Smooth muscle cell (in vitro differentiated cells): ENCODE results near the gene MAP3K13. TPM values are rescaled to one million over a fixed set of nuclear protein-coding genes. Genes with fewer than 3 reads are reported as not detected.
"Not testable (repeated sequence)": the region's sequence is repeated elsewhere in the genome, so short reads cannot be mapped to it uniquely, and the experiment has no call there.

Source experiments
- DNase-seq: peaks from one replicate; lab custom pipeline; 2025; ENCODE audit not compliant: unreplicated experiment; lab: John Stamatoyannopoulos, UW
- H2AFZ ChIP-seq: fragments of 200-600 bp; sonication (generic); 2 replicates; pipeline ENCODE4 v1.6.0; 2016; ENCODE audit warnings: antibody characterized with exemption, low read depth, mild to moderate bottlenecking
- H3F3A ChIP-seq: fragments of 200-600 bp; sonication (generic); 2 replicates; pipeline ENCODE4 v1.6.0; 2017; ENCODE audit warnings: antibody characterized with exemption, low read depth
- H3K27ac ChIP-seq: fragments of 200-600 bp; sonication (generic); 2 replicates; pipeline ENCODE4 v1.5.1; 2016; ENCODE audit warnings: low read depth, mild to moderate bottlenecking
- H3K27me3 ChIP-seq: fragments of 200-600 bp; sonication (generic); 2 replicates; pipeline ENCODE4 v1.6.1; 2016; ENCODE audit warnings: low read depth, mild to moderate bottlenecking
- H3K36me3 ChIP-seq: fragments of 200-600 bp; sonication (generic); 2 replicates; pipeline ENCODE4 v1.5.1; 2016; ENCODE audit warnings: low read depth
- H3K4me1 ChIP-seq: fragments of 200-600 bp; sonication (generic); 2 replicates; pipeline ENCODE4 v1.5.1; 2016; ENCODE audit warnings: low read depth
- H3K4me2 ChIP-seq: fragments of 200-600 bp; sonication (generic); 2 replicates; pipeline ENCODE4 v1.6.0; 2016; ENCODE audit warnings: mild to moderate bottlenecking
- H3K4me3 ChIP-seq: fragments of 200-600 bp; sonication (generic); 2 replicates; pipeline ENCODE4 v1.5.1; 2016; ENCODE audit warnings: mild to moderate bottlenecking
- H3K79me2 ChIP-seq: fragments of 200-600 bp; sonication (generic); 2 replicates; pipeline ENCODE4 v1.6.0; 2016; ENCODE audit warnings: low read depth, mild to moderate bottlenecking
- H3K9ac ChIP-seq: fragments of 200-600 bp; sonication (generic); 2 replicates; pipeline ENCODE4 v1.6.0; 2016; ENCODE audit warnings: low read depth
- H3K9me3 ChIP-seq: fragments of 200-600 bp; sonication (generic); replicated peaks from 2 replicates; pipeline ENCODE4 v1.5.1; 2016; ENCODE audit warnings: low read depth
- H4K20me1 ChIP-seq: fragments of 200-600 bp; sonication (generic); 2 replicates; pipeline ENCODE4 v1.6.0; 2016; ENCODE audit warnings: low read depth
- CTCF ChIP-seq: fragments of 200-600 bp; sonication (generic); IDR thresholded peaks from 2 replicates; pipeline ENCODE4 v1.5.1; 2017; ENCODE audit warnings: borderline replicate concordance, mild to moderate bottlenecking, antibody characterized with exemption; ENCODE audit not compliant: insufficient read depth, poor library complexity, severe bottlenecking
- WGBS: methylation state at CpG from one replicate; pipeline ENCODE4 v1.1.7; 2016; ENCODE audit warnings: low lambda C conversion rate; 5-methylcytosine and 5-hydroxymethylcytosine counted together
- polyA plus RNA-seq: library from polyadenylated mRNA; unstranded; fragments of >200 nt; fragmentation: Nextera tagmentation; extraction: Ambion mirVana; gene quantifications from 2 replicates; pipeline ENCODE4 v1.2.1, GENCODE V29; 2016
- total RNA-seq: library from RNA; depleted of rRNA; stranded (reverse); fragments of >200 nt; gene quantifications from 2 replicates; pipeline ENCODE4 v1.2.3, GENCODE V29; 2014

The MAP3K13 gene
- total and polyA plus RNA-seq, 2 experiments from 2014 or later, result 28.5 to 49.9 TPM

GRCh38 chr3:185365291-185366073 is 2.5 kb downstream of the MAP3K13 start:
- Histone ChIP-seq H3K4me2 (no peak overlapping the region), H2AFZ (no peak overlapping the region), H3K27ac (no peak overlapping the region), H3K4me3 (no peak overlapping the region), H3K79me2 (no peaks in the 10 kb centered on the region), H4K20me1 (peaks cover 11% of the 10 kb centered on the region), H3F3A (no peaks in the 10 kb centered on the region), H3K4me1 (no peaks in the 10 kb centered on the region), H3K9me3 (no peaks in the 10 kb centered on the region), H3K36me3 (no peaks in the 10 kb centered on the region), H3K9ac (no peak overlapping the region), H3K27me3 (peaks cover 32% of the 10 kb centered on the region)
- 71% methylated on average over 3 of the region's 3 CpGs for WGBS
- TF ChIP-seq CTCF, result no peak
- no peak for DNase-seq

DNA sequence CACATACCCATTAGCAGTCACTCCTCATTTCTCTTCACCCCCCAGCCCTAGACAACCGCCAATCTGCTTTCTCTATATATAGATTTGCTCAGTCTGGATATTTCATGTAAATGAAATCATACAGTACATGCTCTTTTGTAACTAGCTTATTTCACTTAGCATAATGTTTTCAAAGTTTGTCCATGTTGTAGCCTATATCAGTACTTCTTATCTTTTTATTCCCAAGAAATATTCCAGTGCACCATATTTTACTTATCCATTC is 3.1 kb downstream of the MAP3K13 start:
- 73% methylated on average over 1 of the region's 1 CpG for WGBS
- no peak overlapping the region for H3K4me3 ChIP-seq
- H3K9me3 ChIP-seq, result no peaks in the 10 kb centered on the region
- no peak for TF ChIP-seq CTCF
- H3K4me2 ChIP-seq, result no peak overlapping the region
- no peak overlapping the region for H3K9ac ChIP-seq
- no peaks in the 10 kb centered on the region for H3K36me3 ChIP-seq
- H3F3A ChIP-seq, result no peaks in the 10 kb centered on the region
- no peaks in the 10 kb centered on the region for H3K4me1 ChIP-seq
- H2AFZ ChIP-seq, result no peak overlapping the region
- H3K79me2 ChIP-seq, result no peaks in the 10 kb centered on the region
- peaks cover 11% of the 10 kb centered on the region for H4K20me1 ChIP-seq
- DNase-seq, result no peak
- no peak overlapping the region for H3K27ac ChIP-seq
- peaks cover 32% of the 10 kb centered on the region for H3K27me3 ChIP-seq

DNA sequence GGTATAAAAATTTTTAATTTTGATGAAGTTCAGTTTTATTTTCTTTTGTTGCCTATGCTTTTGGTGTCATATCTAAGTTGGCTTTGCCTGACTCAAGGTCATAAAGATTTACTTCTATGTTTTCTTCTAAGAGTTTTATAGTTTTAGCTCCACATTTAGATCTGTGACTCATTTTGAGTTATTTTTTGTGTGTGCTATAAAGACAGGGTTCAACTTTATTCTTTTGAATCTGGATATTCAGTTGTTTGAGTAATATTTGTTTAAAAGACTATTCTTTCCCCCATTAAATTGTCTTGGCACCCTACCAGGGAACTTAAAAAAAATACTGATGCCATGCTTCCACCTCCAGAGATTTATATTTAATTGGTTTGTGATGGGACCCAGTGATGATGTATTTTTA is 4.0 kb downstream of the MAP3K13 start:
- no peaks in the 10 kb centered on the region for H3K4me1 ChIP-seq
- peaks cover 32% of the 10 kb centered on the region for H3K27me3 ChIP-seq
- H3K27ac ChIP-seq, result no peak overlapping the region
- H3K36me3 ChIP-seq, result no peaks in the 10 kb centered on the region
- peaks cover 11% of the 10 kb centered on the region for H4K20me1 ChIP-seq
- H3F3A ChIP-seq, result no peaks in the 10 kb centered on the region
- H3K4me2 ChIP-seq, result no peak overlapping the region
- TF ChIP-seq CTCF, result no peak
- no peak overlapping the region for H3K9ac ChIP-seq
- H3K79me2 ChIP-seq, result no peaks in the 10 kb centered on the region
- no peak overlapping the region for H2AFZ ChIP-seq
- H3K9me3 ChIP-seq, result no peaks in the 10 kb centered on the region
- no peak overlapping the region for H3K4me3 ChIP-seq
- DNase-seq, result no peak

GRCh38 chr3:185370349-185370748 is 7.4 kb downstream of the MAP3K13 start:
- 78% methylated on average over 6 of the region's 6 CpGs for WGBS
- not testable (repeated sequence) for H3K4me3 ChIP-seq, DNase-seq, H2AFZ ChIP-seq, H3K36me3 ChIP-seq, H3K4me1 ChIP-seq, H3K9me3 ChIP-seq, H3K4me2 ChIP-seq, H3K79me2 ChIP-seq, H3F3A ChIP-seq, H3K27ac ChIP-seq, H3K9ac ChIP-seq
- Histone ChIP-seq H3K27me3 (peaks cover 16% of the 10 kb centered on the region), H4K20me1 (peaks cover 11% of the 10 kb centered on the region)
